Suprapubic skin (tissue), 4 donors: ENCODE results near the gene SPTLC3.

Source experiments
- POLR2A ChIP-seq, 2 donors: fragments of 450-650 bp; IDR thresholded peaks; one replicate each; pipeline ENCODE4 v1.6.1; 2017; ENCODE audit warnings: antibody characterized with exemption in 2 of 2, mild to moderate bottlenecking in 2 of 2, moderate library complexity in 2 of 2
- POLR2AphosphoS5 ChIP-seq, 3 donors: sonication (generic); formaldehyde crosslinking; IDR thresholded peaks; one replicate each; pipeline ENCODE4 v1.6.1; 2017; ENCODE audit warnings: antibody characterized with exemption in 3 of 3
- TF ChIP-seq, protein P1 (sequence below), 2 donors: fragments of 200-600 bp in 1 of 2; fragments of 450-650 bp in 1 of 2; sonication (generic) in 1 of 2; IDR thresholded peaks; one replicate each; pipeline ENCODE4 v1.5.1; 2016 to 2019; ENCODE audit warnings: antibody characterized with exemption in 2 of 2, mild to moderate bottlenecking in 1 of 2, moderate library complexity in 1 of 2

DNA sequence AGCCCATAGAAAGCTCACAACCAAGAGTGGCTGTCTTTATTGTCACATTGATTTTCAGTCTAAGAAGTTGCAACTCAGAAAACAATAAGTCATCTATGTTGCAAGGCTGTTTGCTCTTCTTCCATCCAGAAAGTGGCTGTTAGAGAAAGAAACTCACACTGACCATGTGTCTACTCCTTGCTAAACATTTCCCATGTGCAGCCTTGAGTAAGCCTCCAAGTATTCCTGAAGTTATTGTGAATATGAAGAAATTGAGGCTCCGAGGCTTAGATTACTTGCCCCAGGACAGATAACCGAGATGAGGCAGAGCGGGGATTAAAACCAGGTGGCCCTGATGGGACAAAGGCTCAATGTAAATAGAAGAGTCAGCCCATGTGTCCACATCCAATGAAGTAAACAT, 105.0 kb downstream of the SPTLC3 start:
- TF ChIP-seq, protein P1, sequence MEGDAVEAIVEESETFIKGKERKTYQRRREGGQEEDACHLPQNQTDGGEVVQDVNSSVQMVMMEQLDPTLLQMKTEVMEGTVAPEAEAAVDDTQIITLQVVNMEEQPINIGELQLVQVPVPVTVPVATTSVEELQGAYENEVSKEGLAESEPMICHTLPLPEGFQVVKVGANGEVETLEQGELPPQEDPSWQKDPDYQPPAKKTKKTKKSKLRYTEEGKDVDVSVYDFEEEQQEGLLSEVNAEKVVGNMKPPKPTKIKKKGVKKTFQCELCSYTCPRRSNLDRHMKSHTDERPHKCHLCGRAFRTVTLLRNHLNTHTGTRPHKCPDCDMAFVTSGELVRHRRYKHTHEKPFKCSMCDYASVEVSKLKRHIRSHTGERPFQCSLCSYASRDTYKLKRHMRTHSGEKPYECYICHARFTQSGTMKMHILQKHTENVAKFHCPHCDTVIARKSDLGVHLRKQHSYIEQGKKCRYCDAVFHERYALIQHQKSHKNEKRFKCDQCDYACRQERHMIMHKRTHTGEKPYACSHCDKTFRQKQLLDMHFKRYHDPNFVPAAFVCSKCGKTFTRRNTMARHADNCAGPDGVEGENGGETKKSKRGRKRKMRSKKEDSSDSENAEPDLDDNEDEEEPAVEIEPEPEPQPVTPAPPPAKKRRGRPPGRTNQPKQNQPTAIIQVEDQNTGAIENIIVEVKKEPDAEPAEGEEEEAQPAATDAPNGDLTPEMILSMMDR (IDR thresholded peaks at IDR 0.05) = no peak
- no peak for TF ChIP-seq POLR2AphosphoS5 (IDR thresholded peaks at IDR 0.05)
- no peak for TF ChIP-seq POLR2A (IDR thresholded peaks at IDR 0.05)
